ENCODE measurements around the gene MYOC. TPM values are rescaled to one million over a fixed set of nuclear protein-coding genes. Genes with fewer than 3 reads are reported as not detected.
"Not testable (repeated sequence)": the region's sequence is repeated elsewhere in the genome, so short reads cannot be mapped to it uniquely, and the experiment has no call there.

The MYOC gene
- total RNA-seq, 2 experiments from 2014 or later, result not detected

DNA sequence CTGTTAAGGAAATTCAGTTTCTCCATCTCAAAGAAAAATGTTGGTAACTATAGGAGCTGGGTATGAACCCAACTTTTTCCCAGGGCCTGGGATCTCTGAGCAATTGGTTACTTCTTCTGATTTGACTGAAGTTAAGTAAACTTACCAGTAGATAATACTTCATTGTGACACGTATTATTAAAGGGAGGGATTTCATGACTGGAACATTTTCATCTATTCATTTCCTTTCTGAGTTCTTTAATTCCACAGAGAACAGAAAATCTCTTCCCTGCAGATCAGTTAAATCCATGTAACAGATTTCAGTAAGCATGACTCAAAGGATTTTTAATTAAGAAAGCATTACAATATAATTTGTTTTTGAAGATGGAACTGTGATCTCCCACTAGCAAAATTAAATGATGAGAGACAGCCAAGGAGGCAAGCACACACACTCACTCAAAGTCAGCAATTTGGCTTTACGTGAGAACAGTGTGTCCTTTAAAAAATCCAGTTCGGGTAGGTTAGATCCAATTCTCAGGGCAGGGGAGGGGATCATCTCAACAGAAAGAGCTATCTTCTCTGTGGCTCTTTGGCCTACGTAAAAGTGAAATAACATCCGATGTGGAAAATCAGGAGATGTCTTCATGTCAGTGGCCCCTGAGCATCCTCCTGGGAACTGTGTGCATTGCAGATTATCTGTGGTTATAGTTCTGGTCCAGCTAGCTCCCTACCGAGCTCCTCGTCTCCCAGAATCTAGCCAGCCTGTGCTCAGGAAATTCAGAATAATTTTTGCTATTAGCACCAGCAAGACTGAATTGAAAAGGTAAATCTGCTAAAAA, 10.8 kb upstream of the MYOC start:
- Mint-ChIP-seq H3K36me3 (ENCODE audit: low read depth) (no peaks in the 10 kb centered on the region), H3K4me3 (no peak overlapping the region), H3K4me1 (ENCODE audit: low read depth) (no peaks in the 10 kb centered on the region), H3K27ac (no peak overlapping the region), H3K27me3 (peaks cover 6% of the 10 kb centered on the region), H3K9me3 (no peaks in the 10 kb centered on the region)
- Histone ChIP-seq H3K36me3 (ENCODE audit: insufficient read depth, low read length) (no peaks in the 10 kb centered on the region), H3K4me3 (ENCODE audit: low read length) (no peak overlapping the region), H3K4me1 (ENCODE audit: insufficient read depth, low read length) (no peaks in the 10 kb centered on the region), H3K27me3 (ENCODE audit: control insufficient read depth in 1 of 2, insufficient read depth in 2 of 2, low read length in 2 of 2) (peaks cover 0 to 4% of the 10 kb centered on the region in 2 experiments), H3K9me3 (ENCODE audit: control insufficient read depth in 1 of 2, insufficient read depth in 1 of 2, low read length in 2 of 2) (no peaks in the 10 kb centered on the region), H3K27ac (ENCODE audit: low read depth in 1 of 2, low read length in 2 of 2) (no peak overlapping the region)
- POLR2A ChIA-PET, result no interaction called here
- ATAC-seq (ENCODE audit: poor library complexity) (no peak), DNase-seq (no peak)
- TF ChIP-seq, protein P1, sequence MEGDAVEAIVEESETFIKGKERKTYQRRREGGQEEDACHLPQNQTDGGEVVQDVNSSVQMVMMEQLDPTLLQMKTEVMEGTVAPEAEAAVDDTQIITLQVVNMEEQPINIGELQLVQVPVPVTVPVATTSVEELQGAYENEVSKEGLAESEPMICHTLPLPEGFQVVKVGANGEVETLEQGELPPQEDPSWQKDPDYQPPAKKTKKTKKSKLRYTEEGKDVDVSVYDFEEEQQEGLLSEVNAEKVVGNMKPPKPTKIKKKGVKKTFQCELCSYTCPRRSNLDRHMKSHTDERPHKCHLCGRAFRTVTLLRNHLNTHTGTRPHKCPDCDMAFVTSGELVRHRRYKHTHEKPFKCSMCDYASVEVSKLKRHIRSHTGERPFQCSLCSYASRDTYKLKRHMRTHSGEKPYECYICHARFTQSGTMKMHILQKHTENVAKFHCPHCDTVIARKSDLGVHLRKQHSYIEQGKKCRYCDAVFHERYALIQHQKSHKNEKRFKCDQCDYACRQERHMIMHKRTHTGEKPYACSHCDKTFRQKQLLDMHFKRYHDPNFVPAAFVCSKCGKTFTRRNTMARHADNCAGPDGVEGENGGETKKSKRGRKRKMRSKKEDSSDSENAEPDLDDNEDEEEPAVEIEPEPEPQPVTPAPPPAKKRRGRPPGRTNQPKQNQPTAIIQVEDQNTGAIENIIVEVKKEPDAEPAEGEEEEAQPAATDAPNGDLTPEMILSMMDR (IDR thresholded peaks at IDR 0.05), result no peak
- CTCF ChIA-PET, result no interaction called here
- intact Hi-C loops (cut with DNase I, micrococcal nuclease), result no loop called here

DNA sequence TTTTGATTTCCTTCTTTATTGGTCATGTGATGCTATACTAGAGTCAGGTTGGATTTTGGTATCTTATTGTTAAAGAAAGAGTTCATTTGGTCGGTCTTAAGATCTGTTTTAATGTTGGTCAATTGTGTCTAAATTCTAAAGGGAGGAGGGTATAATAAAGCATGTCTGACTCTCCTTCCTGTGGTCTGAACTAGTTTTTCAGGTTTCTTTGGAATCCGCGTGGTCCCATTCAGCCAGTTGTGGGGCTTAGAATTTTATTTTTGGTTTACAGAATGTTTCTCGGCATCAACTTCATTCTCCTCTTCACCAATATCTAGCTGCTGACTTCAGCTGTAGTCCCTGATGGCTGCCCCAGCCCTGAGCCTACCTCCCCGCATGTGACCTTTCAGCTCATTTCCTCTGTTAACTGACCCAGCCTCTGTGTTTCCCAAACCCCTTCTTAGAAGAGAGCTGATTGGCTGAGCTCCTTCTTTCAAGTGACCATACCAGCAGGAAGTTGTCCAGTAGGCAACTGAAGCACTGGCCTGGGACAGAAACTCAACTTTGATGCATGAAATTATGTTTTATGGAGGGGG, 8.7 kb upstream of the MYOC start:
- Mint-ChIP-seq H3K9me3 (no peaks in the 10 kb centered on the region), H3K27ac (no peak overlapping the region), H3K4me1 (ENCODE audit: low read depth) (no peaks in the 10 kb centered on the region), H3K36me3 (ENCODE audit: low read depth) (no peaks in the 10 kb centered on the region), H3K4me3 (no peak overlapping the region), H3K27me3 (peaks cover 6% of the 10 kb centered on the region)
- TF ChIP-seq, protein P1 (IDR thresholded peaks at IDR 0.05), result no peak
- H3K27ac ChIP-seq (ENCODE audit: low read depth in 1 of 2, low read length in 2 of 2), result no peak overlapping the region
- no peak overlapping the region for H3K4me3 ChIP-seq (ENCODE audit: low read length)
- CTCF ChIA-PET, result no interaction called here
- POLR2A ChIA-PET, result no interaction called here
- H3K9me3 ChIP-seq (ENCODE audit: control insufficient read depth in 1 of 2, insufficient read depth in 1 of 2, low read length in 2 of 2), result no peaks in the 10 kb centered on the region
- peaks cover 0 to 4% of the 10 kb centered on the region in 2 experiments for H3K27me3 ChIP-seq (ENCODE audit: control insufficient read depth in 1 of 2, insufficient read depth in 2 of 2, low read length in 2 of 2)
- intact Hi-C loops (cut with DNase I, micrococcal nuclease), result no loop called here
- DNase-seq, result no peak
- H3K4me1 ChIP-seq (ENCODE audit: insufficient read depth, low read length), result no peaks in the 10 kb centered on the region
- no peaks in the 10 kb centered on the region for H3K36me3 ChIP-seq (ENCODE audit: insufficient read depth, low read length)
- no peak for ATAC-seq (ENCODE audit: poor library complexity)

DNA sequence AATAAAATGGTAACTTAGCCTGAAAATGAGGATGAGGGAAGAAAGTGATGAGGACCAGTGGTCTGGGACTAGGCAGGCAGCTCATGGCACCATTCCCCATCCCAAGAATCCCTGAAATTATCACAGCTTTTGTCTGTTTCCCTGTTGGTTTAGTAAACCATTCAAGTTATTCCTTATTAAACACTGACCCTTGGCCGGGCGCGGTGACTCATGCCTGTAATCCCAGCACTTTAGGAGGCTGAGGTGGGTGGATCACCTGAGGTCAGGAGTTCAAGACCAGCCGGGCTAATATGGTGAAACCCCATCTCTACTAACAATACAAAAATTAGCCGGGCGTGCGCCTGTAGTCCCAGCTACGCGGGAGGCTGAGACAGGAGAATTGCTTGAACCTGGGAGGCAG, 3.7 kb upstream of the MYOC start:
- H3K36me3 Mint-ChIP-seq (ENCODE audit: low read depth); H3K9me3 ChIP-seq (ENCODE audit: control insufficient read depth in 1 of 2, insufficient read depth in 1 of 2, low read length in 2 of 2); ATAC-seq (ENCODE audit: poor library complexity); intact Hi-C loops (cut with DNase I, micrococcal nuclease); H3K27ac Mint-ChIP-seq; DNase-seq; H3K4me3 ChIP-seq (ENCODE audit: low read length); H3K9me3 Mint-ChIP-seq; POLR2A ChIA-PET; H3K4me1 ChIP-seq (ENCODE audit: insufficient read depth, low read length); H3K36me3 ChIP-seq (ENCODE audit: insufficient read depth, low read length); H3K27ac ChIP-seq (ENCODE audit: low read depth in 1 of 2, low read length in 2 of 2); H3K4me3 Mint-ChIP-seq: not testable (repeated sequence)
- H3K27me3 ChIP-seq (ENCODE audit: control insufficient read depth in 1 of 2, insufficient read depth in 2 of 2, low read length in 2 of 2), result peaks cover 10 to 12% of the 10 kb centered on the region in 2 experiments
- Mint-ChIP-seq H3K27me3 (peaks cover 23% of the 10 kb centered on the region), H3K4me1 (ENCODE audit: low read depth) (peaks cover 11% of the 10 kb centered on the region)
- CTCF ChIA-PET, result interaction anchor here (2.3 kb wide), 1 partner anchor 11 kb away, joined by 6 read pairs; no protein-coding TSS in a partner anchor

All from CD4-positive, alpha-beta T cell (primary cell).